MV-4-11 (cell line): ENCODE results near the gene ITGB7.
A peak's percentile ranks its signal among the peaks of the same experiment; 100 is the strongest.
"Not testable (repeated sequence)": the region's sequence is repeated elsewhere in the genome, so short reads cannot be mapped to it uniquely, and the experiment has no call there.

Source experiments
- DNase-seq: peaks from one replicate; lab custom pipeline; 2025; lab: John Stamatoyannopoulos, UW

Gene ITGB7

GRCh38 chr12:53178803-53179202 lies 28.2 kb downstream of the ITGB7 start:
- DNase-seq, result not testable (repeated sequence)

- not testable (repeated sequence) for DNase-seq
These were observed 29.6 kb downstream of the ITGB7 start for GRCh38 chr12:53177447-53177846.

- DNase-seq, result no peak
These were observed 30.3 kb downstream of the ITGB7 start for GRCh38 chr12:53176750-53177149.

- peak; percentile 46 for DNase-seq
These were observed 32.1 kb downstream of the ITGB7 start for GRCh38 chr12:53174881-53175491.

- DNase-seq, result no peak
These were observed 33.9 kb downstream of the ITGB7 start for GRCh38 chr12:53173085-53173715.

- no peak for DNase-seq
These were observed 34.7 kb downstream of the ITGB7 start for GRCh38 chr12:53172352-53172751.

- no peak for DNase-seq
These were observed 35.2 kb downstream of the ITGB7 start for GRCh38 chr12:53171725-53172329.

- no peak for DNase-seq
These were observed 36.0 kb downstream of the ITGB7 start for GRCh38 chr12:53170876-53171724.

- no peak for DNase-seq
These were observed 36.8 kb downstream of the ITGB7 start for GRCh38 chr12:53170215-53170614.

- DNase-seq, result no peak
These were observed 37.4 kb downstream of the ITGB7 start for GRCh38 chr12:53169644-53170043.

GRCh38 chr12:53166837-53167236 lies 40.2 kb downstream of the ITGB7 start:
- no peak for DNase-seq

GRCh38 chr12:53163008-53163407 lies 44.0 kb downstream of the ITGB7 start:
- not testable (repeated sequence) for DNase-seq

GRCh38 chr12:53161119-53161911 lies 45.7 kb downstream of the ITGB7 start:
- no peak for DNase-seq

- DNase-seq, result no peak
These were observed 46.4 kb downstream of the ITGB7 start for GRCh38 chr12:53160673-53161072.

GRCh38 chr12:53160000-53160399 lies 47.1 kb downstream of the ITGB7 start:
- DNase-seq, result no peak

GRCh38 chr12:53159195-53159839 lies 47.7 kb downstream of the ITGB7 start:
- DNase-seq, result peak; percentile 74

- no peak for DNase-seq
These were observed 54.7 kb downstream of the ITGB7 start for GRCh38 chr12:53152390-53152789.

- no peak for DNase-seq
These were observed 56.0 kb downstream of the ITGB7 start for GRCh38 chr12:53151039-53151438.

- no peak for DNase-seq
These were observed 59.4 kb downstream of the ITGB7 start for GRCh38 chr12:53147653-53148052.

GRCh38 chr12:53147181-53147580 lies 59.9 kb downstream of the ITGB7 start:
- DNase-seq, result no peak
